IPS DF 6.9 (cell line): ENCODE results near the gene SPOCK2.

Source experiments
- DNase-seq: peaks from one replicate; pipeline ENCODE4 v3.0.0-alpha.2; 2013; ENCODE audit warnings: low read depth, low spot score
- H3K27ac ChIP-seq: one replicate; pipeline ENCODE4 v1.5.1; 2013; ENCODE audit warnings: low read length, control low read depth
- H3K27me3 ChIP-seq: 2 replicates; pipeline ENCODE4 v1.6.1; 2013; ENCODE audit warnings: mild to moderate bottlenecking, low read length; ENCODE audit not compliant: control insufficient read depth, insufficient read depth
- H3K36me3 ChIP-seq: 2 replicates; pipeline ENCODE4 v1.6.1; 2013; ENCODE audit warnings: low read length; ENCODE audit not compliant: control insufficient read depth, insufficient read depth
- H3K4me1 ChIP-seq: 2 replicates; pipeline ENCODE4 v1.6.1; 2013; ENCODE audit warnings: low read length; ENCODE audit not compliant: control insufficient read depth, insufficient read depth
- H3K4me3 ChIP-seq: 2 replicates; pipeline ENCODE4 v1.5.1; 2013; ENCODE audit warnings: mild to moderate bottlenecking, low read length
- H3K9me3 ChIP-seq: 2 replicates; pipeline ENCODE4 v1.6.1; 2013; ENCODE audit warnings: low read length, inconsistent platforms; ENCODE audit not compliant: control insufficient read depth, insufficient read depth
- WGBS: extraction: QIAGEN DNeasy Blood & Tissue Kit; methylation state at CpG from one replicate; pipeline ENCODE4 v1.1.7; 2013; ENCODE audit warnings: mixed read lengths, missing lambda C conversion rate; ENCODE audit not compliant: insufficient read length, insufficient coverage; 5-methylcytosine and 5-hydroxymethylcytosine counted together

The SPOCK2 gene

GRCh38 chr10:72097448-72098300 lies 9.3 kb upstream of the SPOCK2 start:
- Histone ChIP-seq H3K27me3 (no peaks in the 10 kb centered on the region), H3K4me1 (no peaks in the 10 kb centered on the region), H3K27ac (no peak overlapping the region), H3K36me3 (peaks cover 2% of the 10 kb centered on the region; the same call in 1 of the 2 replicates), H3K9me3 (no peaks in the 10 kb centered on the region), H3K4me3 (no peak overlapping the region)
- DNase-seq: no peak
- WGBS: no CpG with 5 or more reads among the region's 9 CpGs

GRCh38 chr10:72096115-72097000 lies 8.0 kb upstream of the SPOCK2 start:
- peaks cover 2% of the 10 kb centered on the region; the same call in 1 of the 2 replicates for H3K36me3 ChIP-seq
- no peak for DNase-seq
- no peaks in the 10 kb centered on the region for H3K4me1 ChIP-seq
- H3K4me3 ChIP-seq: no peak overlapping the region
- no peaks in the 10 kb centered on the region for H3K27me3 ChIP-seq
- WGBS: no CpG with 5 or more reads among the region's 9 CpGs
- no peaks in the 10 kb centered on the region for H3K9me3 ChIP-seq
- no peak overlapping the region for H3K27ac ChIP-seq

DNA sequence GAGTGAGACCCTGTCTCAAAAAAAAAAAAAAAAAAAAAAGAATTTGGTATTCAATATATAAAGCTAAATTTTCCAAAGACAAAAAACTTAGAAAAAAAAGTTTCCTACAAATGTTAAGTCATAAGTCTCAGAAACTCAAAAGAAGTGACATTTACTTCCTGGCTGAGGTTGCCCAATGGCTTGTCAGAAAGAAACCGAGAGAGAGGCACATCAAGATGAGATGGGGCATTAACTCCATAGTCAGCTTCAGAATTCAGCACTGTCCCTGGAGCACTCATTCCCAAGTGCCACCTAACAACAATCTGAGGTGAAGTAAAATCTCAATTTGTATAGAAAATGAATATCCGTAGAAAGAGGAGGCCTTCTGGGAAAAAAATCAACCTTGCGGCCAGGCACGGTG lies 6.8 kb upstream of the SPOCK2 start:
- WGBS: no CpG with 5 or more reads among the region's 4 CpGs

DNA sequence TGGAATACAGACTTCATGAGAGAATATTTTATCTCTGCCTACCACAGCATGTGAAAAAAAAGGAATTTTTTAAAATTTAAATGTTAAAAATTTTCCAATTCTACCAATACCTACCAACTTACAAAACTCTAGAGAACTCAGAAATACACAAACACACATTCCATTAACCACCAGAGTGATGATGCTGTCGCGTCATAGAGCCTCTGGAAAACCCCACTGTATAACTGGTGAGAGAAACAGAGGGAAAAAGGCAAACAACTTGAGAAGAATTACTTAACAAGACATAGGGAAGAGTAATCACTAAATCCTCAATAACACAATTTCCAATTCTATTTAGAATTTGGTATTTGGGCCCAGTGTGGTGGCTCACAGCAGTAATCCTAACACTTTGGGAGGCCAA lies 6.2 kb upstream of the SPOCK2 start:
- H3K27ac ChIP-seq: no peak overlapping the region
- no peaks in the 10 kb centered on the region for H3K27me3 ChIP-seq
- no peaks in the 10 kb centered on the region for H3K9me3 ChIP-seq
- DNase-seq: no peak
- H3K4me3 ChIP-seq: no peak overlapping the region
- no peaks in the 10 kb centered on the region for H3K4me1 ChIP-seq
- no CpG with 5 or more reads among the region's 2 CpGs for WGBS
- H3K36me3 ChIP-seq: peaks cover 2% of the 10 kb centered on the region; the same call in 1 of the 2 replicates

More for the DNA sequence above, 6.8 kb upstream of the SPOCK2 start:
- H3K9me3 ChIP-seq: no peaks in the 10 kb centered on the region
- no peak for DNase-seq
- no peak overlapping the region for H3K27ac ChIP-seq
- H3K4me3 ChIP-seq: no peak overlapping the region
- peaks cover 2% of the 10 kb centered on the region; the same call in 1 of the 2 replicates for H3K36me3 ChIP-seq
- H3K4me1 ChIP-seq: no peaks in the 10 kb centered on the region
- no peaks in the 10 kb centered on the region for H3K27me3 ChIP-seq

DNA sequence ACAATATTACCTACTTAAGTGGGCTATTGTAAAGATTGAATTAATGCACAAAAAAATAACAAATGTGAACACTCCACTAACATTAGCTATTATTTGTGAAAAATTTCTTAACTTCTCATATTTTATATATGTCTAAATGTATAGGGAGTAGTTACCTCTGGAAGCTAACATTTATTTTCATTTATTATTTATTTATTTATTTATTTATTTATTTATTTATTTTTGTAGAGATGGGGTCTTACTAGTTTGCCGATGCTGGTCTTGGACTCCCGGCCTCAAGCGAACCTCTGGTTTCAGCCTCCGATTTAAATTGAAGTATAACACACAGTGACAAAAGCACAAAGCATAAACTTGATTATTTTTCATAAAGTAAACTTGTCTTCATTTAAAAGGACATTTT lies 5.1 kb upstream of the SPOCK2 start:
- Histone ChIP-seq H3K27me3 (peaks cover 6% of the 10 kb centered on the region; the same call in 1 of the 2 replicates), H3K36me3 (no peaks in the 10 kb centered on the region; the same call in 1 of the 2 replicates), H3K4me3 (no peak overlapping the region), H3K4me1 (peaks cover 4% of the 10 kb centered on the region), H3K9me3 (no peaks in the 10 kb centered on the region), H3K27ac (no peak overlapping the region)
- DNase-seq: no peak
- no CpG with 5 or more reads among the region's 4 CpGs for WGBS

GRCh38 chr10:72092987-72093386 lies 4.6 kb upstream of the SPOCK2 start:
- Histone ChIP-seq H3K27ac (no peak overlapping the region), H3K4me3 (no peak overlapping the region), H3K27me3 (peaks cover 11% of the 10 kb centered on the region), H3K4me1 (peaks cover 7% of the 10 kb centered on the region), H3K36me3 (no peaks in the 10 kb centered on the region; the same call in 1 of the 2 replicates), H3K9me3 (no peaks in the 10 kb centered on the region)
- no CpG with 5 or more reads among the region's 2 CpGs for WGBS
- DNase-seq: no peak

- peaks cover 17% of the 10 kb centered on the region for H3K27me3 ChIP-seq
- no peaks in the 10 kb centered on the region for H3K9me3 ChIP-seq
- no peak overlapping the region for H3K27ac ChIP-seq
- no peak for DNase-seq
- no peaks in the 10 kb centered on the region; the same call in 1 of the 2 replicates for H3K36me3 ChIP-seq
- WGBS: no CpG with 5 or more reads among the region's 8 CpGs
- H3K4me3 ChIP-seq: no peak overlapping the region
- peaks cover 9% of the 10 kb centered on the region for H3K4me1 ChIP-seq
These were observed 4.0 kb upstream of the SPOCK2 start for GRCh38 chr10:72092171-72092924.

DNA sequence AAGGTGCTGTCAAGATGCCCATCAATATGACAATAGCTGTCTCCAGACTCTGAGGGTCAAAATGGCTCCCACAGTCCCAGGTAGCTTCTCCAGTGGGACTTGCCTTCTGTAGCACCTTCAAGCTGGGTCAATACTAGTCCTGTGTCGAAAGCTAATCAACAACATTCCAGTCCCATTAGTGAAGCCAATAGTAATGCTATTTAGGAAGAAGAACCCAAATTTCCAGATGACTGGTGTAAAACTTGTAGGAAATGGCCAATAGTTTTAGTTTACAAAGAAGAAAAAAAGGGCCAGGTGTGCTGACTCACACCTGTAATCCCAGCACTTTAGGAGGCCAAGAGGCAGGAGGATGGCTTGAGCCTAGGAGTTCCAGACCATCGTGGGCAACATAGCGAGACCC lies 2.0 kb upstream of the SPOCK2 start:
- no peak for DNase-seq
- Histone ChIP-seq H3K27me3 (peaks cover 22% of the 10 kb centered on the region), H3K4me1 (peaks cover 10% of the 10 kb centered on the region), H3K9me3 (no peaks in the 10 kb centered on the region), H3K36me3 (no peaks in the 10 kb centered on the region; the same call in 1 of the 2 replicates), H3K4me3 (no peak overlapping the region), H3K27ac (no peak overlapping the region)
- WGBS: no CpG with 5 or more reads among the region's 3 CpGs

- H3K4me3 ChIP-seq: no peak overlapping the region
- no CpG with 5 or more reads among the region's 6 CpGs for WGBS
- DNase-seq: no peak
- H3K27me3 ChIP-seq: peaks cover 24% of the 10 kb centered on the region
- no peaks in the 10 kb centered on the region for H3K9me3 ChIP-seq
- peaks cover 10% of the 10 kb centered on the region for H3K4me1 ChIP-seq
- H3K36me3 ChIP-seq: no peaks in the 10 kb centered on the region; the same call in 1 of the 2 replicates
- no peak overlapping the region for H3K27ac ChIP-seq
These were observed 1.3 kb upstream of the SPOCK2 start for GRCh38 chr10:72089618-72090017.
